Breast epithelium (tissue), 3 donors: ENCODE measurements around the gene NR1I3.

Experiments used
- POLR2A ChIP-seq: fragments of 450-650 bp; IDR thresholded peaks from one replicate; pipeline ENCODE4 v1.6.1; 2016; ENCODE audit warnings: antibody characterized with exemption, mild to moderate bottlenecking, moderate library complexity
- TF ChIP-seq, protein P1 (sequence below), 3 donors: fragments of 450-650 bp; IDR thresholded peaks; one replicate each; pipeline ENCODE4 v1.5.1; 2016 to 2017; ENCODE audit warnings: antibody characterized with exemption in 3 of 3, mild to moderate bottlenecking in 3 of 3, moderate library complexity in 3 of 3

DNA sequence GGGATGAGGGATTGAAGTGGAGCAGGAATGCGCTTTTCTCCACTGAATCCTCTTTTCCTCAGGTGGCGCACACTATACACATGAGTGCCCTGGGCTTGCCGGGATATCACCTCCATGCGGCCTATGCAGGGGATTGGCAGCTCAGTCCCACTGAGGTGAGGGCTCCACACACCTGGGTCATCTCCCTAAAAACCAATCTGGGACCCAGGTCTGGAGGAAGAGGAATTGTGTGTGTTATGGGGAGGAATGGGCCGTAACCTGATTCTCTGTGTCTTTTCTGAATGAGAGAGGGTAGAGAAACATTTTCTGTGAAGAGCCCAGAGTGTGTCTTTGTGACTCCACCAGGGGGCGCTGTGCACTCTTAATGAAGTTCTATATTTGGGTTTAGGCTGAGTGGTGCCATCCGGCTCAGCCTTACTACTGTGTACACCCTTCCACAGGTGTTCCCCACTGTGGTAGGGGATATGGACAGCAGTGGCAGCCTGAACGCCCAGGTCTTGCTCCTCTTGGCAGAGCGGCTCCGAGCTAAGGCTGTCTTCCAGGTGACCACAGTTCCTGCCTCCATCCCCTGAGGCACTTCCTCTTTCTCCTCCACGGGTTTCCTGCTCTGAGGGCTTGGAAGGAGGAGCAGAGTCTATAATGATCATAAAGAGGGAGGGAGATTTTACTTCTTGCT, 10.7 kb downstream of the NR1I3 start:
- TF ChIP-seq, protein P1, sequence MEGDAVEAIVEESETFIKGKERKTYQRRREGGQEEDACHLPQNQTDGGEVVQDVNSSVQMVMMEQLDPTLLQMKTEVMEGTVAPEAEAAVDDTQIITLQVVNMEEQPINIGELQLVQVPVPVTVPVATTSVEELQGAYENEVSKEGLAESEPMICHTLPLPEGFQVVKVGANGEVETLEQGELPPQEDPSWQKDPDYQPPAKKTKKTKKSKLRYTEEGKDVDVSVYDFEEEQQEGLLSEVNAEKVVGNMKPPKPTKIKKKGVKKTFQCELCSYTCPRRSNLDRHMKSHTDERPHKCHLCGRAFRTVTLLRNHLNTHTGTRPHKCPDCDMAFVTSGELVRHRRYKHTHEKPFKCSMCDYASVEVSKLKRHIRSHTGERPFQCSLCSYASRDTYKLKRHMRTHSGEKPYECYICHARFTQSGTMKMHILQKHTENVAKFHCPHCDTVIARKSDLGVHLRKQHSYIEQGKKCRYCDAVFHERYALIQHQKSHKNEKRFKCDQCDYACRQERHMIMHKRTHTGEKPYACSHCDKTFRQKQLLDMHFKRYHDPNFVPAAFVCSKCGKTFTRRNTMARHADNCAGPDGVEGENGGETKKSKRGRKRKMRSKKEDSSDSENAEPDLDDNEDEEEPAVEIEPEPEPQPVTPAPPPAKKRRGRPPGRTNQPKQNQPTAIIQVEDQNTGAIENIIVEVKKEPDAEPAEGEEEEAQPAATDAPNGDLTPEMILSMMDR (IDR thresholded peaks at IDR 0.05), result peak; percentile 87 to 91 (median 88)
- TF ChIP-seq POLR2A, result no peak
